Activated CD8-positive, alpha-beta memory T cell treated with anti-CD3 and anti-CD28 coated beads, Interleukin-2, amount 50 U/mL, for 1 hour (primary cell): Measurements from ENCODE around the gene COQ4.
"Not testable (repeated sequence)": the region's sequence is repeated elsewhere in the genome, so short reads cannot be mapped to it uniquely, and the experiment has no call there.

Experiments
- DNase-seq: peaks from one replicate; pipeline ENCODE4 v3.0.0-alpha.2; 2020; ENCODE audit errors: extremely low read depth

Gene COQ4

GRCh38 chr9:128322404-128323211 is at the start of gene COQ4, which contains the start of gene TRUB2:
Gene COQ4 (plus strand): TSS chr9:128322839. CDS start chr9:128322859, 20 bp downstream.
Gene TRUB2 (minus strand): TSS chr9:128322447. CDS start chr9:128322408, 39 bp downstream.
- DNase-seq: peak; percentile 82

- no peak for DNase-seq
Measured at GRCh38 chr9:128274245-128274644, 48.4 kb upstream of the COQ4 start.

GRCh38 chr9:128275198-128276007 is 47.2 kb upstream of the COQ4 start, which contains the start of gene GOLGA2:
Gene GOLGA2 (minus strand): TSS chr9:128276007. CDS start chr9:128275976, 31 bp downstream.
- no peak for DNase-seq

GRCh38 chr9:128276008-128276573 is 46.5 kb upstream of the COQ4 start, which contains the start of gene SWI5:
Gene SWI5 (plus strand): TSS chr9:128276276.
- DNase-seq: peak; percentile 100

GRCh38 chr9:128276574-128277270 is 45.9 kb upstream of the COQ4 start:
- DNase-seq: no peak

GRCh38 chr9:128279088-128280073 is 43.3 kb upstream of the COQ4 start:
- not testable (repeated sequence) for DNase-seq

GRCh38 chr9:128280084-128280622 is 42.5 kb upstream of the COQ4 start:
- DNase-seq: no peak

GRCh38 chr9:128282500-128282899 is 40.1 kb upstream of the COQ4 start:
- no peak for DNase-seq

- no peak for DNase-seq
Measured at GRCh38 chr9:128285033-128285784, 37.4 kb upstream of the COQ4 start.

GRCh38 chr9:128286440-128286839 is 36.2 kb upstream of the COQ4 start:
- no peak for DNase-seq

- no peak for DNase-seq
Measured at GRCh38 chr9:128288273-128289004, 34.2 kb upstream of the COQ4 start.

- DNase-seq: no peak
Measured at GRCh38 chr9:128292009-128292408, 30.6 kb upstream of the COQ4 start.

- DNase-seq: no peak
Measured at GRCh38 chr9:128293091-128293490, 29.5 kb upstream of the COQ4 start.

GRCh38 chr9:128294142-128294541 is 28.5 kb upstream of the COQ4 start:
- no peak for DNase-seq

GRCh38 chr9:128296340-128297220 is 26.1 kb upstream of the COQ4 start:
- no peak for DNase-seq

GRCh38 chr9:128297221-128297773 is 25.3 kb upstream of the COQ4 start:
- no peak for DNase-seq
